Daoy (cell line): ENCODE measurements around the gene PSMD5. TPM values are rescaled to one million over a fixed set of nuclear protein-coding genes. Genes with fewer than 3 reads are reported as not detected.

Experiments used
- total RNA-seq: library from RNA; depleted of rRNA; stranded (reverse); fragments of >200 nt; shearing (Covaris generic); gene quantifications from 2 replicates; pipeline ENCODE4 v1.2.3, GENCODE V29; 2014; rRNA removed

PSMD5 gene
- total RNA-seq, 1 experiment from 2014 or later, result 40.7 TPM

Other genes starting within 250 kb of the PSMD5 start
- gene MEGF9, start 128.5 kb downstream of the PSMD5 start, total RNA-seq, result 7.1 and 8.0 TPM in 2 replicates
- 15.3 and 18.9 TPM in 2 replicates for gene FBXW2, start 49.5 kb downstream of the PSMD5 start, total RNA-seq
- 101 and 108 TPM in 2 replicates for gene PHF19, start 34.3 kb upstream of the PSMD5 start, total RNA-seq
- 8.1 and 11.6 TPM in 2 replicates for gene TRAF1, start 83.9 kb upstream of the PSMD5 start, total RNA-seq
- gene C5, start 207.4 kb upstream of the PSMD5 start, total RNA-seq, result 0.45 and 0.69 TPM in 2 replicates
- 21.4 and 21.5 TPM in 2 replicates for gene CNTRL, start 232.0 kb upstream of the PSMD5 start, total RNA-seq